KG1 (cell line): ENCODE data around the gene LINGO1.

ENCODE experiments used
- DNase-seq: peaks from one replicate; lab custom pipeline; 2025; lab: John Stamatoyannopoulos, UW

LINGO1 gene

DNA sequence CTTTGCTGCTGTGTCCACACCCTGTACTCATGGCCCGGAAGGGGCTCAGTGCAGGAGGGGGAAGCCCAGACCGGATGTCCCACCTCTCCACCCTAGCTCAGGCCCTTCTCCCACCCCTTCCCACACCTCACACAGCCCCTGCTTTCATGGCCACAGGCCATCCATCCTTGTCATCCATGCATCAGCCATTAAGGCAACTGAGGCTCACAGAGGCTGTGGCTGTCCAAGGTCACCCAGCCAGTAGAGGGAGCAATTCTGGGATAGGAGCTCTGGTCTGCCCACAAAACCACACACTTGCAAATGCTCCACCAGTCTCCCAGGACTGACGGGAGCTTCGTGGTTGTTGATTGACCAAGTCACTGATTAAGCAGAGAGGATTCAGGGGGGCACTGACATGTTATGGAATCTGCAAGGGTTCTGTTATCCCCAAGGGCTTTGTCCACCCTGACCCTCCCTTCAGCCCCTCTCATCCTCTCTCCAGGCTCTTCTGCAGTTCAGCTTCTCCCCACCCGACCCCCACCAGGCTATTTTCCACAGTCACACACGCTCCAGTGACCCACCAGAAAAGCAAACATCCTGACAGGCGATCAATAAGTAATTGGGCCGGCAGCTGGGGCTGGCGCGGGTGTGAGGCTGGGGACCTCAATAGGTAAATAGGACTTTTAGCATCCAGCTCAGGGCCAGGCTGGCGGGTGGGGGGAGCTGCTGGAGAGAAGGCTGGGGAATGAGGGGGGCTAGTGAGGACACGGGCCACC, 15.1 kb downstream of the LINGO1 start:
- DNase-seq = no peak

DNA sequence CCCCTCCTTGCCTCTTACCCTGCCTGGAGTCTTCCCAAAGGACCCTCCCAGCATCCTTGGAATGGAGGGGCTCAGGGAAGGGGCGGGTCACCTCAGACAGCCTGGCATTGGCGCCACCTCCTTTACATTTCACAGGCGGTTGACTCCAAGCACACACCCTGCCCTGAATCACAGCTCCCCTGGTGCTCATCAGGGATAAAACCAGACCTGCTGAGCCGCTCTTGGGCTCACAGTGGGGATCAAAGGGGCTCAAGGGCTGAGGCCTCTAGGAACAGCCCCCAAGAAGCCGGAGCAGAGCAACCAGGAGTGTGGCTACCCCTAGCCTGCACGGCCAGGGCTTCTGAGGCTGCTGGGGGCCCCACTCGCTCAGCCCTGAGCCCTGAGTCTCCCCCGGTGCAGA, 16.6 kb downstream of the LINGO1 start:
- DNase-seq = no peak

DNA sequence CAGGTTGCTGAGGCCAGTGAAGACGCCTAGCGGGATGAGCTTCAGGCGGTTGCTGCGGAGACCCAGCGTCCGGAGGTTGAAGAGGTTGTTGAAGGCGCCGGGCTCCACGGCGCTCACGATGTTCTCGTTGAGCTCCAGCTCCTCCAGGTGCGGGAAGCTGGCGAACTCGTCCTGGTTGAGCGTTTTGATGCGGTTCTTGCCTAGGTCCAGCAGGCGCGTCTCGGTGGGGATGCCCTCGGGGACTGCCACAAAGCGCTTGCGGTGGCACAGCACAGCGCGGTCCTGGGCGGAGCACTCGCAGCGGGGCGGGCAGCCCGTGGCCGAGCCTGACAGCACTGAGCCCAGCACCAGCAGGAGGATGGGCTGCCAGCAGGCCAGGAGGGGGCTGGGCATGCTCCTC, 17.2 kb downstream of the LINGO1 start:
- DNase-seq = no peak

DNA sequence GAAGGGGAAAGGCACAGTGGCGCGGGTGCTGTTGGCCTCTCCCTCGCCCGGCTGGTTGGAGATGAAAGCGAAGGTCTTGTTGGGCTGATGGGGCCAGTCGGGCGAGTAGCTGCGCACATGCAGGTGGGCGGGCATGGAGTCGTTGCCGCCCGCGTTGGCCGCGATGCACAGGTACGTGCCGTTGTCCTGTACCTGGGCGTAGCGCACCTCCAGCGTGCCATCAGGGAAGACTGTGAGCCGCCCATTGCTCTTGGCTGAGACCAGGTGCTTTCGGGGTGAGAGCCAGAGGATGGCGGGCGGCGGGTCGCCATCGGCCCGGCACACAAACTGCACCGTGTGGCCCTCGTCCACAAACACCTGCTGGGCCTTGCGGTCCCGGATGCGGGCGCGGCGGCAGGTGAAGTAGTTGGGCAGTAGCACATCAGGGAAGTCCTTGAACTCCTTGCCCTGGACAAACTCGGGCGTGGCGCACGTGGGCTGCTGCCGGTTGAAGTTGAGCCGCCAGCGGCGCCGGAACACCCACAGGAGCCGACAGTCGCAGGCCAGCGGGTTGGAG, 18.4 kb downstream of the LINGO1 start:
- no peak for DNase-seq

DNA sequence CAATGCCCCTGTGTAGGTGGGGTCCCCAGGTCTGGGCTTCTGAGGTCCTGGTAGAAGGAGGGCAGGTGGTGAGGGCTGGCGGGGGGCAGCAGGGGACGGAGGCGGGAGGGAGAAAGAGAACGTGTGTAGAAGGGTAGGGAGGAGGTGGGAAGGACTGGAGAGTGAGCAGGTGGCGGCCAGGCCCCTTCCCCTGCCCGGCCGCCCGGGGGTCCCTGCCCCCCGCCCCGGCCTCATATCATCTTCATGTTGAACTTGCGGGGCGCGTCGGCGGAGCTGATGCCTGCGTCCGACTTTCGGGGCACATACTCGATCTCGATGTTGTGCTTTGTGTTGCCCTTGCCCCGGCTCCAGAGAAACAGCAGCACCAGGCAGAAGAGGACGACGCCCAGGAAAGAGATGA, 18.9 kb downstream of the LINGO1 start:
- DNase-seq = no peak

DNA sequence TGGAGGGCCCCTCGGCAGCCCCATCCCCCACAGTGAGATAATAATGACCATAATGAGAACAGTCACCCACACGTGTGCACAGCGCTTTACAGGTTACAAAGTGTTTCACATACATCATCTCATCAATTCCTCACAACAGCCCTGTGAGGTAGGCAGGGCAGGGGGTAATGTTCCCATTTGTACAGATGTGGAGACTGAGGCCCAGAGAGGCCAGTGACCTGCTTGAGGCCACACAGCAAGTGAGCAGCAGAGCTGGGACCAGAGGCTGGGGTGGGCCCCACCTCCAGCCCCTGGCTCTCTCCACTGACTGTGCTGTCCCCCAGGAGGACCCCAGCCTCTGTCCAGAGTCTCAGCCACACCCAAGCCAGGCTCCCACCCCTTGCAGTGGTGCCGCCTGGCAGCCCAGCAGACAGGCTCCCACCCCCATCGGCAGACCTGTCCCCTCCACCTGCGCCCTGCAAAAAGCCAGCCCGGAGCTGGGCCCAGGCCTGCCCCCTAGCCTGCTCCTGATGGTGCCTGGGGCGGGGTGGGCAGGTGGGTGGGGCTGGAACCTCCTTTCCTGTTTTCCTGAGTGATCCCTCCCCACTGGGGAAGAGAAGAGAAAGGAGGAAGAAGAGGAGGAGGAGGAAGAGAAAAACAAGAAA, 19.6 kb downstream of the LINGO1 start:
- DNase-seq = no peak

DNA sequence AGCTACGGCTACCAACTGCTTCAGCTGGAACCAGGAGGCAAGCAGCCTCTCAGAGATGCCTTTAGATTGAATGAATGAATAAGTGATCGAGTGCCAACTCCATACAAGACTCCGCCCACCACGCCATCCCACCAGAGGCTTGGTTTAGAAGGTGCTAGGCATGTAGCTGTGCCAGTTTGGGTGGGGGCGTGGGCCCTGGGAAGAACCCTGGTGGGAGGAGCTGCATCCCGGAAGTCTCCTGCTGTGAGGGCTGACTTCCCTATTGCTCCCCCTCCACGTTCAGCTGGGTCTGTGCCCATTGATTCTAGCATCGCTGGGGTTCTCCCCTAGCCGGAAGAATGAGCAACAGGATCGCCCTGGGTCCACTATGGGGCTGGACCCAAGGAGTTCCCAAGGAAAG, 20.9 kb downstream of the LINGO1 start:
- no peak for DNase-seq

DNA sequence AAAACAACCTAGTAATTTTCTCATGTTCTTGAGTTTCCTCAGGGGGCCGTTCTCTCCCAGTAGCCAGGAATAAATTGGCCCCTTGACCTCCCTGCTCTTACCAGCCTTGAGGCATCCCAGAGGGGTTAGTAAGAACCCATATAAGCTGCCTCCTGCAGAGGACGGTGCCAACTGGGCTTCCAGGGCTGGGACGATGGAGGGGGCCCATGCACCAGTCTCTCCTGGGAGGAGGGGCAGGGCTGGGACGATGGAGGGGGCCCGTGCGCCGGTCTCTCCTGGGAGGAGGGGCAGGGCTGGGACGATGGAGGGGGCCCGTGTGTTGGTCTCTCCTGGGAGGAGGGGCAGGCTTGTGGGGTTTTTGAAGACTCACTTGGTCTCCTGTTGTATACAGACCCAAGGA, 22.0 kb downstream of the LINGO1 start:
- no peak for DNase-seq

DNA sequence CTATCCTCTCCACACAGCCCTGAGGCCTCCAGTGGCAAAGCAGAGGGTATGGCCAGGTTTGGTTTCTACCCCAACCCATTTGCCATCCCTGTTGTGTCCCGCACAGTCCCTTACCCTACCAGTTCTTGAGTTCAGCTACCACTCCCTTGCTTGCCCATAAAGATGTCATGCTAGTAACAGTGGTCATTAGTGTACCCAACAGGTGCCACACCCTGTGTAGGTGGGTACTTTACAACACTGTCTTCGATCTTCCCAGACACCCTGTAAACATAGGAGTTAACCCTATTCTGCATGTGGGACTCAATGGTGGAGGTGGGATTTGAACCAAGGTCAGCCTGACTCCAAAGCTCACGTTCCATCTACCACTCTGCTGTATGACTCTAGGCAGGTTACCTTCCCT, 23.2 kb downstream of the LINGO1 start:
- no peak for DNase-seq

DNA sequence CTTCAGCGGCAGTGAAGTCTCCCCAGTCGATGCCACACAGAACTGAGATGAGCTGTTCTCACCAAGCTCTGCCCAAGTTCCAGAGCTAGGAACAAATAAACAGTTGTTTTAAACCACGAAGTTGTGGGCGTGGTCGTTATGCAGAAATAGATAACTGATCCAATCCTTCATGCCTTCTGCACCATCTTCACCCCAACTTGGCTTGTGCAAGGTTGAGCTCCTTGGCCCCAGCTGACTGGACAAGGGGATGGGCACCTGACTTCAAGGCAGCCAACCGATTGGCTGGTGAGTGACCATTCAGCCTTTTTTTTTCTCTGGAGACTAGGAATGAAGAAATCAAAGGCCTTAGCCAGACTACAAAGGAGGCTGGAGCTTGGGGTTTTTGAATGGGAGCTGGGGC, 23.9 kb downstream of the LINGO1 start:
- DNase-seq = no peak

DNA sequence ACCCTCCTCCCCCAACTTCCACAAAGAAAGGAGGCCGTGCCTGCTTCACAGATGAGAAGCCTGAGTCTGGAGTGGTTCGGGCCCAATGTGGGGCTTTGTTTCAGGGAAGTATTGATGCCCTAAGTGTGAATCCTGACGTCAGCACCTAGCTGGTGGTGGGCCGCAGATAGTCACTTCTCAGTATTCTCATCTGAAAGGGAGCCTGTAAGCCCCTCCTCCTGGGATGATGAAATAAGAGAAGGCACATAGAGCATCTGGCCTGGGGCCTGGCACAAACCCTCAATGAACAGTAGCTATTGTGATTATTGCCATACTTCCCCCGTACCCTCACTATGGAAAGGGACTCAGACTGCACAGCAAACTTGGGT, 24.8 kb downstream of the LINGO1 start:
- no peak for DNase-seq

DNA sequence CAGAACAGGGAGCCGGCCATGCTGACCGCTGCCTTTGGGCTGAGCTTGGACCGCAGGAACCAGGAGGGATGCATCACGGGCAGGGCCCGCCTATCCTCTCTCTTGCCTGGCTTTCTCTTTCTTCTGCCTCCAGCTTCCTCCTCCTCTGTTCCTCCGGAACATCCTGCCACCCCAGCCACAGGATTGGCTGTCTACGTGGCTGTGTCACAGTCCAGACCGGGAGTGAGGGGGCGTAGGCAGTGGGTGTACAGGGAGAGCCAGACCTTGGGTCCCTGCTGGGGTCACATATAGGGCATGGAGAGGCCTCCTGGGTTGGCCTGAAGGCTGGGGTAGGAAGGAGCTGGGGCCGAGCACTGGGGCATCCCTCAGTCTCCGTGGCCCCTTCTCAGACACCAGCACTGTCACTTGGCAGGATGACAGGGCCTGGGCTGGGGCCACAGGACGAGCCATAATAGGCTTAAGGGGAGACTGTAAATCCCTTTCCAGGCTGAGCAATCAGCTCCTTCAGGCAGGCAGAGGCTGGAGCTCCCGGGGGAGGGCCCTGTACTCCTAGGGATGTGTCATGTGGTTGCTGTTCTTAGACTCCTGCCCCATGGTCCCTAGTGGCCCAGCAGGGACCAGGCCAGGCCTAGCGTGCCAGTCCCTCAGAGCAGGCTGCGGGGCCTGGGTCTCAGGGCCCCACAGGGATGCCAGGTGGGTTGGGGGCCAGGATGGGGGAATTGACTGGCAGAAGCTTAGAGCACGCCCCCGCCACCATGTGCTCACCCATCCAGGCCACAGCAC, 25.4 kb downstream of the LINGO1 start:
- no peak for DNase-seq

DNA sequence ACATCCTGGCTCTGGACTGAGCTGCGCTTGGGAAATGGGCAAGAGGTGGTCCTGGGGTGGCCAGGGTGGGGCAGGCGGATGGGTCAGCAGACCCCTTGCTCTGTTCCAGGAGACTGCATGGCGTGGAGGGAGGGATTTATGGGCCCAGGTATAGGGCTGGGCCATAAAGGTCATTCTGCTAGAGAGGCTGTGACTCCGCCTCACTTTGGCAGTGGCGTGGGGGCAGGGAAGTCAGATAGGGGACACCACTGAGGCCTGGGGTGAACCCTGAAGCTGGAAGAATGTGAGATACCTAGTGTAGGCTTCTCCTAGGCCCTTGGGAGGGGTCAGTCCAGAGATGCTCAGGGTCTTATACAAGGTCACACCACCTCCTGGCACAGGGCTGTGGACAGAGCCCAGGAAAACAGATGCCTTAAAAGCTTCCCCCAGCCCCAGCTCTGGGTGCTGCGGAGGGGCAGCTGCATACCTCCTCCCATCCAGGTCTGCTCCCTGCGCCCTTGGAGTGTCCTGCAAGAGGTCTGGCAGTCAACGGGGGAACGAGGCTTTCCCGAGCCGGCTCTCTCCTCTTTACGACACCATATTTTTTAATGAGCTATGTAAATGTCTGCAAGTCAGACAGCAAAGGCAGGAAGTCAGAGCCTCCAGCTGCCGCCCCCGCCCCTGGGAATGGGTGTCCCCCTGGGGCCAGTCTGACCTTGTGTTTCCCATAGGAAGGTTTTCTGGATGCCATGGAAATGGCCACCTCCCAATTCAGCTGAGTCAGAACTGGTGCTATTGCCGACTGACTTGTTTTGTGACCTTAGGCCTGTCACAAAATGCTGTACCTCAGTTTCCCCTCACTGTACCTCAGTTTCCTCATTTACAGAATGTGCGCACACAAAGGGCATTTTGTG, 26.3 kb downstream of the LINGO1 start:
- DNase-seq = no peak

DNA sequence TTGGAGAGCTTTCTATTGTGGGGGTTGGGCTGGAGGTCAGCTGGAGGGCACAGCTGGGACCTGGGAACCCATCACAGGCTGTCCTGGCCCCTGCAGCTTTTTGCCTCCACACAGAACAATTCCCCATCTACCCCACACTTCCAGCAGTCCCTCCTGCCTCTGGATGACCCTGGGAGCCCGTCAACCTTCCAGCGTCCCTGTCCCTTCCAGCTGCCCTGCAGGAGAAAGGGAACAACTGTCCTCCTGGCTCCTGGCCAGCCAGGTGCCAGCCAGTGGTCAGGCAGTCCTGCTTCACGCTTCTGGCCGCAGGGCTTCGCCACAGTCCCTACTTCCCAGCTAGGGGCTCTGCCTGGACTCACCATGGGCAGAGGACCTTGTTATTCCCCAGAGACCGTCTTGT, 27.2 kb downstream of the LINGO1 start:
- no peak for DNase-seq

DNA sequence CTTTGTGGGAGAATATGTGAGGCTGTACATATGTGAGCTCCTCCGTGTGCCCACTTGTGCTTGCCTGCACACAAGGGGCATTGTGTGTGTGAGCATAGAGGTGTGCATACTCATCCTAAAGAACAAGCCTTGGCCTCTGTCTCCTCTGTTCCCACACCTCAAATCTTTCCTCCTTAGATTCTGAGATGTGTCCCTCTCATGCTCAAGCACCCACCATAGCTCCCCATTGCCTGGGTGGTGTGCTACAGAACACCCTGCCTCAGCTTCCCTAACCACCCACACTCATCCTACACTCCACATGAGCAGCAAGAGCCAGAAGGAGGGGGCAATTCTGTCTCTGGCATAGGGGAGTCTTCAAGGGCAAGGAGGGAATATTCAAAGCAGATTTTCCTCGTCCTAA, 27.7 kb downstream of the LINGO1 start:
- no peak for DNase-seq

DNA sequence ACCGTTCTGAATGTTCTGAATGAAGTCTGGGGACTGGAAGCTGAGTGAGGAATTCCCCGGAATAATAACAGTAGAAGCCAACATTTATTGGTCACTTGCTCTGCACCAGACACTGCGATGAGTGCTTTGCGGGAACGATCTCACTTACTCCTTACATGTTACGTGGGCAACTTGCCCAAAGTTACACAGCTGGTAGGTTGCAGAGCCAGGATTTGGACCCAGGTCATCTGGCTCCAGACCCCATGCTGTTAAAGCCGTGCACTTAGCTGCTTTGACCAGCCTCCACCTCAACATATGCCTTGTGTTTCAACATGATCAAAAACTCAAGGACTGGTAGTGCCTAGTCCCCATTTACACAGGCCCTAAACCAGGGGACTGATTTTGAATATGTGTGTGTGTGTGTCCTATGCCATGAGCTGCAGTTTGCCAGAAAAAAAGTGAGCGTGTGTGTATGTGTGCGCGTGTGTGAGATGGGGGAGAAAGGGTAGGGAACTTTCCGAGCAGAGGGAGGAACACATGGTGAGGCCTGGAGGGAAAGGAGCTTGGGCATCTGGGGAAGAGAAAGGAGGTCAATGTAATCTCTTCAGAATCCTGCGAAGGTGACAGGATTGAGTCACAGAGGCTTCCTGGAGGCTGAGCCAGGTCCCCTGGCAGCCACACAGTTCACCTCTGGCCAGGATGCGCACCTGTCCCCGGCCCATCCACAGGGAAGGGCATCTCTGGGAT, 28.9 kb downstream of the LINGO1 start:
- DNase-seq = no peak

DNA sequence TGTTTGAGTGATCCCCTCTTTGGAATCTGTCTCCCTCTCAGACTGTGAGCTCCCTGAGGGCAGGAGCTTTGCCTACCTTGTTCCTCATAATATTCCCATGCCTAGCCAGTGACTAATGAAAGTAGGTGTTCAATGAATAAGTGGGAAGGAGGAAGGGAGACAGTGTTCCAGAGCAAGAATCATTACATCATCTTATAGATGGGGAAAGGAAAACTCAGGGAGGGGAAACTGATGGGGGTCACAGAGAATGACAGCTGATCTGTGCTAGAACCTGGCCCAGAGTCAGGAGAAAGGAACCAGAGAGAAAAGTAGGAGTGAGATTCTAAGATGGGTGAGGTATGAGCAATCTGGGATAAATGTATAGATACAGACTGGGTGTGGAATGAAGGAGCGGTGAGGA, 29.9 kb downstream of the LINGO1 start:
- no peak for DNase-seq

DNA sequence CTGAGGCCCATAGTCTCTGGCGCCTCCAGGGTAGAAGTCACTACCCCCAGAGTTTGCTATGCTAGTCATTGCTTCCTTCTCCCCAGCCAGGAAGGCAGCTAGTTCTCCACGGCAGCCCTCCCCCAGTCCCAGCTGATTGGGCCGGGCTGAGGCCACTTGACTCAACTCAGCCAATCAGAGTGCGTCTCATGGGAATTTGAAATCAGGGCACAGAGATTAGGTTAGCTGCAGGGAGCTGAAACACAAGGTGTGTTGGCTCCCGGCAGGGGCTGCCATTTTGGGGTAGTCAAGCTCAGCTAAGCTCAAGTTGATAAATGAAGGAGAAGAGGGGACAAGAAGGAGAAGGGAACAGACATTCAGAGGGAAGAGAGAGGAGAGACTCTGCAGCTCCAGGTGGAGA, 32.8 kb downstream of the LINGO1 start:
- DNase-seq = no peak

DNA sequence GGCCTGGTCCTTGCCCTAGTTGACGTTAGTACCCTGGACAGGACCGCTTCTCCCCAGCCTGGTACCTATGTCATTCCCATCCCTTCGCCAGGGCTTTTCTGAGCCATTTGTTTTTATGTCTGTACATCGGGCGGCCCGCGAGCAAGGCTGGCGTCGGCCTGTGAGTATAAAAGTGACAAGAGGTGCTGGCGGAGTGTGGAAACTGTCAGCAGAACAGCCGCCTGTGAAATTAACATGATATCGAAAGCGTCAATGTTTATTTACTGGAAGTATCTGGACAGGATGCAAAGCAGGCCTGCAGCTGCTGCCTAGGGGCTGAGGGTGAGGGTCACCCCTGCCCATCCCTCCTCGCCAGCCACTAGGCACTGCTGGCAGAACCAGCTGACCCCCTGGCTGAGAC, 33.4 kb downstream of the LINGO1 start:
- DNase-seq = no peak

DNA sequence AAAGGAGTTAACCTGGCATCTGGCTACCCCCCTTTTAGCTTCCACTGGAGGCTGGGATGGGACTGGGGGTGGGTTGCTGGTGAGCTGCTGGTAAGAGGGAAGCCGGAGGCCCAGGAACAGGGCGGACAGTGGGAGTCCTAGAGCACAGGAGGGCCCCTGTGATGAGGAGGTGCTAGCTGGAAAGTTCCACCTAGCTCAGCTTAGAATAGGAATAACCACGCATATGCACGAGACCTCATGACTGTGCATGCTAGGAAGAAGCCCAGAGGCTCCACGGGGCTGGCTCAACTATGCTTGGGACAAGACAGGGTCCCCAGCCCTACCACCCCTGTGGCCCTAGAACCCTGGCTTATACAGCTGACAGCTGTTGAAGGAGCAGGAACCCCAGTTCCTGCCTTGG, 34.1 kb downstream of the LINGO1 start:
- DNase-seq = no peak

DNA sequence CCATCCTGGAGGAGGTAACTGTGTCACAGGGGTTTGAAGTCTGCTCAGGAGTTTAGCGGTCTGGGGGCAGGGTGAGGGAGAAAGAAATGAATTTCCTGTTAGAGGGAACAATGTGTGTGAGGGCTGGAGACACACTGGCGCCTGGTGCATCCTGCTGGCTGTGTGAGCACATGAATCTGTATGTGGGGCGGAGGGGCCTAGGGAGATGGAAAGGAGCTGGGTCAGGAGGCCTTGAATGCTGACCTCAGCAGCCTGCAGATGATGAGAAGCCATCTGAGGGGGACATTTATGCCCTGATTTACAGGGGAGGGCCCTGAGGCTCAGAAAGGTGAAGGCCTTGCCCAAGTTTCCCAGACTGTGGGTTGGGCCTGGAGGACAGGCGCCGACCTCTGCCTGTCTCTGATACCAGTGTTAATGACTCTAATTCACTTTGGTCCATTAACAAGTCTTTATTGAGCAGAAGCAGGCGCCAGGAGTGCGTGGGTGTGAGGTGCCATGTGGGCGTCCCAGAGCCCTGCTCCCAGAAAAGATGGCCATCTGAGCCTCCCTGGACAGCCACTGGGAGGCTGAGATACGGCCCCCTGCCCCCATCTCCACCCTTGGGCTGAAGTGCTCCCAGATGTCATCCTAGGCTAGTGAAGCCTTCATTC, 34.8 kb downstream of the LINGO1 start:
- DNase-seq = no peak
